Activated T-cell treated with anti-CD3 and anti-CD28 coated beads, Interleukin-2, amount 50 U/mL, for 24 hours (primary cell): ENCODE data around the gene FRAS1.

ENCODE experiments used
- DNase-seq: peaks from one replicate; pipeline ENCODE4 v3.0.0-alpha.2; 2020
- H3K27ac Mint-ChIP-seq: 2 replicates; pipeline ENCODE4 v1.8.0; 2020; ENCODE audit warnings: mild to moderate bottlenecking, mixed read lengths
- H3K27me3 Mint-ChIP-seq: 2 replicates; pipeline ENCODE4 v1.8.0; 2020; ENCODE audit warnings: mixed read lengths
- H3K36me3 Mint-ChIP-seq: 2 replicates; pipeline ENCODE4 v1.8.0; 2020; ENCODE audit warnings: low read depth, mixed read lengths
- H3K4me1 Mint-ChIP-seq: 2 replicates; pipeline ENCODE4 v1.8.0; 2020; ENCODE audit warnings: low read depth, mixed read lengths
- H3K4me3 Mint-ChIP-seq: 2 replicates; pipeline ENCODE4 v1.8.0; 2020; ENCODE audit warnings: mild to moderate bottlenecking, moderate library complexity, mixed read lengths
- H3K9me3 Mint-ChIP-seq: 2 replicates; pipeline ENCODE4 v1.8.0; 2020; ENCODE audit warnings: mixed read lengths

Gene FRAS1

DNA sequence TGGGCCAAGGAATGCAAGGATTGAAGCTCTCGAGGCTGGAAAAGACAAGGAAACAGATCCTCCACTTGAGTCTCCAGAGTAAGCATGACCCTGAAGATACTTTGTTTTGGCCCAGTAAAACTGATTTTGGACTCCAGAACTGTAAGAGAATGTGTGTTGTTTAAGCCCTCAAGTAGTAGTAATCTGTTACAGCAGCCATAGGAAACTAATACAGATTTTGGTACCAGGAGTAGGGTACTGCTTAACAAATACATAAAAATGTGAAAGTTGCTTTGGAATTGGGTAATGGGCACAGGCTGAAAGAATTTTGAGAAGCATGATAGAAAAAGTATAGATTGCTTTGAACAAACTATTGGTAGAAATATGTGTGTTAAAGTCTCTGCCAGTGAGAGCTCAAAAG is 17.4 kb upstream of the FRAS1 start:
- Mint-ChIP-seq H3K36me3 (no peaks in the 10 kb centered on the region), H3K9me3 (no peaks in the 10 kb centered on the region), H3K4me3 (no peak overlapping the region), H3K4me1 (no peaks in the 10 kb centered on the region), H3K27me3 (no peaks in the 10 kb centered on the region), H3K27ac (no peak overlapping the region)
- no peak for DNase-seq

DNA sequence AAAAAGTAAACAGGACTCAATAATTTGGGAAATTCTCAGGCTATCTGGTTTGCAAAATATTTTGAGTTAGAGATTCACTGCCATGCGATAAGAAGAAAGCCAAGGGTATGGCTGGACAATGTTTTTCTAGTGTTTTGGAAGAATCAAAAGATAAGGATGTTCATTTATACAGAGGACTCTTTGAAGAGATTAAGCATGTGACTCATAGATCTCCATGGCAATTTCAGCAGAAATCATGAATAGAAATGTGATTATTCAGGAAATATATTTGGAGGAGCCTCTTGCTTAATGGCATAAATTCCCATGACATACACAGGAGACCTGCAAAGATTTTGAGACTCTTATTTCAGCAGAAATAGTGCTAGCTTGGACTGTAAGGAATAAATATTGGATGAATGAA is 16.7 kb upstream of the FRAS1 start:
- Mint-ChIP-seq H3K4me1 (no peaks in the 10 kb centered on the region), H3K27me3 (no peaks in the 10 kb centered on the region), H3K27ac (no peak overlapping the region), H3K36me3 (no peaks in the 10 kb centered on the region), H3K9me3 (no peaks in the 10 kb centered on the region), H3K4me3 (no peak overlapping the region)
- no peak for DNase-seq

DNA sequence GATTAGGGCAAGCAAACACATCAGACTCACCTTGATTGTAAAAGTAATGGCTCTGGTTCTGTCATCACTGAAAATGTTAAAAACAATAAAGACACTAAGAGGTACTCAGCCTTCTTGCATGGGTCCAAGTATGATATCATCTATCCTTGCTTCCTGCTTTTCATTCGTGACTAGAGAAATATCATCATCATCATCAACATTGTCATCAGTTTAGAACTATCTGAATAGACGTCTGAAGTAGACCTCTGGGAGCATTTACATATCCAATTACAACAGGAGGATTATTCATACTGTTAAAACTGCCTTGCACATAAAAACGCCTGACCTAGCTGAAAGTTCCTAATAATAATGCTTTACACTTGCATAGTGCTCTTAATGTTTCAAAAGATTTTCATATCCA is 9.8 kb upstream of the FRAS1 start:
- Mint-ChIP-seq H3K4me3 (no peak overlapping the region), H3K4me1 (no peaks in the 10 kb centered on the region), H3K9me3 (no peaks in the 10 kb centered on the region), H3K36me3 (no peaks in the 10 kb centered on the region), H3K27ac (no peak overlapping the region), H3K27me3 (peaks cover 6% of the 10 kb centered on the region)
- DNase-seq, result no peak

DNA sequence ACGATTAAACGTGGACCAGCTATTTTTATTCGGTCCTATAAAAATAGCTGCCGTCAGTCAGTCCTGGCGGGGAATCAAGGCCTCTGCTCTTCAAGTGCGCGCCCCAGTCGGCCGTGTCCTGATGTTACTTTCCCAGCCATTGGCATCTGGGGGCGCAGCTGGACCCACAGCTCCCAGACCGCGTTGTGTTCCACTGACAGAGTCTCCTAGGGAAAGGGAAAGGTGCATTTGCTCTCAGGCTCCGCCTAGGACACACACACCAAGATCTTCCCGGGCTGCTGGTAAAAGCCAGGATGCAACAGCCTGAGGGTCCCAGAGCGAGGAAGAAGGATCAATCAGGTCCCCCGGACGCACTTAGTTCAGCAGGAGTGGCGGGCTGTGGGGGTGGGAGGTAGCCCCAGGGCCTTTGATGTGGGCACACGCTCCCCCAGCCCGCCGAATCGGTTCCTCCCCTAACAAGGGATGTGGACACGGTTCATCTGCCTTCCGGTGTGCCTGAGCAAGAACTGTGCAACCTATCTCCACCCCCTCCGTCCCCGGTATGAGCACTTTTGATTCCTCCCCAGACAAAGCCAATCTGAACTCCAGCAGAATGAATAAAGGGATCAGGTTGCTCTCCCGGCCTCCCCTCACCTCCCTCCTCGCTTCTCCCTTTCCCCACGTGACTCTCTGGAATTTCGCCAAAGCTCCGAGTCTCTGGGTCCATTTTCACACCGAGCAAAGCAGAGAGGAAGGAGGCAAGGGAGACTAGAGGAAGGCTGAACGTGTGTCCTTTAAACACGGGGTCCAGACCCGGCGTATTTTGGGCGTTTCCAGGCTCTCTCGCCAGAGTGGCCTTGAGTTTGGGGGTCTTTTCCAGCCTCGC is 626 bp upstream of the FRAS1 start:
- Mint-ChIP-seq H3K4me3 (peak overlapping the region; percentile 81), H3K36me3 (no peaks in the 10 kb centered on the region), H3K27me3 (peaks cover 73% of the 10 kb centered on the region), H3K9me3 (no peaks in the 10 kb centered on the region), H3K27ac (no peak overlapping the region), H3K4me1 (peaks cover 31% of the 10 kb centered on the region)
- DNase-seq, result peak; percentile 46

DNA sequence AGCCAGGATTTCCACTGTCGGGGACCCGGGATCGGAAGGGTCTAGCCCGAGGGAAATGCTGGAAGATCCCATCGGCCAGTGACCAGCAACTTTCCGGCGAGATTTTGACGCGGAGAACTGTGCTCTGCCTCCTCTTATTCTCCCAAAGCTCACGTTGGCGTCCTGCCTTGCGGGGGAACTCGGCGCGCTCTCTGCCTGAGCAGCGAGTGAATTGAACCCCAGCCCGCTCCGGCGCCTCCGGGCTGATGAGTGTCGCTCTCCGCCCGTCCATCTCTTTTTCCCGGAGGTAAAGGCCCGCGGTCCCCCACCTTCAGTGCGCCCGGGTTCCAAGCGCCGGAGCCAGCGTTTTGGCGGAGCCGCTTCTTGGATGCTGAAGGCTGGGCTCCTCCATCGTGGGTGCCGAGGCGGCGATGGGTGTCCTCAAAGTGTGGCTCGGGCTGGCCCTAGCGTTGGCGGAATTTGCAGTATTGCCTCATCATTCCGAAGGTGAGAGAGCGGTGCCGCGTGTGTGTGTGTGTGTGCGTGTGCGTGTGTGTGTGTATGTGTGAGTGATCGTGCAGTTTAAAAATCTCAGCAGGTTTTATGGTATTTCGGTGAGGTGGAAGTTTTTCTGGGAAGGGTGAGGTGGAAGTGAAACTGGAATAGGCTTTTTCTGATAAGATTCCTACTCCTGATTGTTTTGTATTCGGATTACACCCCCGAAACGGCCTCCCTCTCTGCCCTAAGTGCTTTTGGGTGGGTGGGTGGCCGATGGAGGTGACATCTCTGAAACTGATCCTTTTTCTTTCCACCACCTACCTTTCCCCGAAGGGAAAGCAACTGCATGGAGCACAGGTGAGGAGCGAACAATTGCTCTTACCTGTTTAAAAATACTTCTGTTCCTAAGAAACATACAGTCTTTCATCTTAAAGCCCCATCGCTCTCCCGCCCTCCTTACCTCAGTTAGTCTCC is 752 bp downstream of the FRAS1 start:
- no peaks in the 10 kb centered on the region for H3K9me3 Mint-ChIP-seq
- H3K27me3 Mint-ChIP-seq, result peaks cover 84% of the 10 kb centered on the region
- peaks cover 32% of the 10 kb centered on the region for H3K4me1 Mint-ChIP-seq
- DNase-seq, result peak; percentile 53
- H3K4me3 Mint-ChIP-seq, result peak overlapping the region; percentile 81
- H3K36me3 Mint-ChIP-seq, result no peaks in the 10 kb centered on the region
- H3K27ac Mint-ChIP-seq, result peak overlapping the region; percentile 58

DNA sequence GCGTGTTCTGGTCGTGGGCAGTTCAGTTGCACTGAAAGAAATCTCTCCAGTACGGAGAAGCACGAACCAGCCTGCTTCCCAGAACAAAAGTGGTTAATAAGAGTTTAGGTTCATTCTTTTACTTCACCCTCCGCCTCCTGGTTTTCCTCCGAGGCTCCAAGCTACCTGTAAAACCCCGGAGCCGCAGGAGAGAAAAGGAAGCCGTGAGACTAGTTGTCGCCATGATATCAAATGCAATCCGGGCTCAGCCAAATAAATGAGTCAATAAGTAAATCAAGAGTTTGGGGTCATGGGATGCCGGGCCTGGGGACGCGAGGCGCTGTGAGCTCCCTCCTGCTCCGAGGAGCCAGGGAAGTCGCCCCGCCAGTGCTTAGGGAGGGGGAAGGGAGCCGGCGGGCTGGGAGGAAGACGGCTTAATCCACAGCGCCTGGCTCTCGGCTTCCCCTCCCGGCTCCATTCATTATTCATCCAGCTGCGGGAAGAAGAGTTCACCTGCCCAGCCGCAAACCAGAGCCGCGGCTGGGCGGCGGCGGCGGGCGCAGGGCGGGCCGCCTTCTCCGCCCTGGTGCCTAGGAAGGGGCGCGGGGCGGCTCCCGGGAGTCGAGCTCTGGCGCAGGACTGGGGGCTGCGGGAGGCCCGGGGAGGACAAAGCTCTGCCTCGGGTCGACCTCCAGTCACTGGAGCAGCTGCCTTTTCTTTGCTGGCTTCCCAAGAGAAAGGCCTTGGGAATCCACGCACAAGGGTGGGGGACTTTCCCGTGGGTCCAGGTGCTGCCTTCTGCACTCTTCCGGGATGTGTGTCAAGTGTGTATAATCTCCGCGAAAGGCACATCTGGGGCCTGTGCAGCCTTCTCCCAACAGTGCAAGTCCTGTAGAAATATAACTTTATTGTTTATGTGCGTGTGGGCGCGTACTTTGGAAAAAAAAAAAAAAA is 1.7 kb downstream of the FRAS1 start:
- peak; percentile 38 for DNase-seq
- Mint-ChIP-seq H3K9me3 (no peaks in the 10 kb centered on the region), H3K27me3 (peaks cover 86% of the 10 kb centered on the region), H3K36me3 (no peaks in the 10 kb centered on the region), H3K27ac (peak overlapping the region; percentile 58), H3K4me1 (peaks cover 32% of the 10 kb centered on the region), H3K4me3 (peak overlapping the region; percentile 81)

DNA sequence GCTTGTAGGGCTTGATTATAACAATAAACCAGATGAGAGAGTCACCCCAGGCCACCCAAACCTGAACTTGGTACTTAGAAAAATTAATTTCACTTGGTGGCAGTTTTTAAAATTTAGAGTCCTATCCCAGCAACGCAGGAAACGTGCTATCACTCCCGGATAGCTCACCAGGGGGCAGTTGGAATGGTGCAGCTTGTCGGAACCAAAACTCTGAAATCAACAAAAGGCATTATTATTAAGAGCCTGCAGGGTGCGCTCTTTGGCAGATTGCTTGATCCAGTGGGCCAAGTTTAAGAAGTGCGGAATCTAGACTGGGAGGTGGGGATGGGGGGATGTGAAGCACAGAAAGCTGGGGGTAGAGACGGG is 2.4 kb downstream of the FRAS1 start:
- no peaks in the 10 kb centered on the region for H3K36me3 Mint-ChIP-seq
- peaks cover 84% of the 10 kb centered on the region for H3K27me3 Mint-ChIP-seq

DNA sequence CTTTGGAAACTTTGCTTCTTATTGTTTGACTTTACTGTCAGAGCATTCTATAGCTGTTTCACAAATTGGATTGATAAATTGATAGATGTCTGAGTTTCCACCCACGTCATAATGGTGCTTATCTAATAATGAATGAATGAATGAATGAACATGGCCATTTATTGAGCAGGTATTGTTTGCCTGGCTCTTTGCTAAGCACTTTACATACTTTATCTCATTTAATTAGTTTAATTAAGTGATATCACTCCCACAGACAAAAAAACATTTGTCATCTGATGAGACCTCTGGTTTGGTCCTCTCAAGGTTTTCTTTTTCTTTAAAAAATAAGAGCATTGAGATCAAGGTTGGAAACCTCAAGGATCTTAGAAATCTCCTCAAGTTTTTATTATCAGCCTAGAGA is 2.8 kb downstream of the FRAS1 start:
- H3K27ac Mint-ChIP-seq, result no peak overlapping the region
- no peak overlapping the region for H3K4me3 Mint-ChIP-seq
- no peaks in the 10 kb centered on the region for H3K9me3 Mint-ChIP-seq
- H3K27me3 Mint-ChIP-seq, result peaks cover 82% of the 10 kb centered on the region
- peaks cover 32% of the 10 kb centered on the region for H3K4me1 Mint-ChIP-seq
- H3K36me3 Mint-ChIP-seq, result no peaks in the 10 kb centered on the region
- no peak for DNase-seq

More for the DNA sequence above, 2.4 kb downstream of the FRAS1 start:
- no peak overlapping the region for H3K27ac Mint-ChIP-seq
- H3K9me3 Mint-ChIP-seq, result no peaks in the 10 kb centered on the region
- peaks cover 32% of the 10 kb centered on the region for H3K4me1 Mint-ChIP-seq
- no peak for DNase-seq
- peak overlapping the region; percentile 62 for H3K4me3 Mint-ChIP-seq

DNA sequence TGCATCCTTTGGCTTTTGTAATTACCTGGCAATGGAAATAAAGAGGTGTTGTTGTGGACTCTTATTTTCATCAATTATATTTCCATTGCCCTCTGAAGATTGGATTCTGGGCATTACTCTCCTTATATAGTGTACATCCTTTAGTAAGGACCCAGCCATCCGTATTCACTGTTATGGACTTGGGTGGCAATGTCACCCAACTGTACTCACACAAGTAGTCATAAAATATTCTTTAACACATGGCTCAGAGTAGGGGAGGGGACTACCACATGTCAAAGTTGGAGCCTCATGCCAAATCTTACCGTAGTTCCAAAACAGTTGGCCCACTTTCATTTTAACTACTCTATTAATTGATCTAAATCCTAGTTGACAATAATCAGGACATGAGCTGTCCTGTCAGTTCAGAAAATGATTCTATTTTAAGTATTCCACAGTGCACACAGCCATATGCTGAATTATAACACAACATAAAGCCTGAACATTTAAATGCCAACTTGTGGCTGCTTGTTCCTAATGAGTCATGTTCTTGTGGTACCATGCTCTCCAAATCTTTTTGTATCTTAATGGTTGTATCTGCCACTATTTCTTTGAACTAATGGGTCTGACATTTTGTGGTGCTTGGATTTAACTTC is 4.9 kb downstream of the FRAS1 start:
- no peak for DNase-seq
- Mint-ChIP-seq H3K27me3 (peaks cover 69% of the 10 kb centered on the region), H3K27ac (no peak overlapping the region), H3K4me1 (peaks cover 25% of the 10 kb centered on the region), H3K9me3 (no peaks in the 10 kb centered on the region), H3K4me3 (no peak overlapping the region), H3K36me3 (no peaks in the 10 kb centered on the region)

DNA sequence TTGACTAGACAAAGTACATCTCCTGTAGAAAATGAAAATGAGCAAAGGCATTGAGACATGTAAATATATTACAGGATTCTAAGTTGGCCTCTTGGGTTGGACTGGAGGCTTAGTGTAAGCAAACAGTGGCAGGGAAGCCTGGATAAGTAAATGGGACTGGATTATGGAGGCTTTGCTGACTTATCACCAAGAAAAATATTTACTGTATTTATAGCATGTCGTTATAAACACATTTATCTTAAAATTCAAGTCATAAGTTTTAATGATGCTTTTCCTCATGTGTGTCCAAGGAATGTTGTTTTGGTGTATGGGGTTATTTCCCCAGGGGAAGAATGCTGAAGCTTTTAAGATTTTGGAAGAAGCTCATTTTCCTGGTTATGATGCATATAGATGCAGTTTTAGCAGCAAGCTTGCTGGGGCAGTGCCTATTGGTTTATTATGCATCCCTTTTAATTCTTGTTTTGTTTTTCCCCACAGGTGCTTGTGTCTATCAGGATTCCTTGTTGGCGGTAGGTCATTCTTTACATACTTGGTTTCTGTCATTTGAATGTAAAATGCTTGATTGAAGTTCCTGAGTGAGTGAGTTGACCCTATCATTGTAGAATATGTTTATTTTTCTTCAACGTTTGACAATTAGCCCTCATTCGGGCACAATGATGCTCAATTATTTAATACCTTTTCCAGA is 8.5 kb downstream of the FRAS1 start:
- H3K27me3 Mint-ChIP-seq, result peaks cover 51% of the 10 kb centered on the region
- no peaks in the 10 kb centered on the region for H3K36me3 Mint-ChIP-seq
- H3K4me1 Mint-ChIP-seq, result peaks cover 2% of the 10 kb centered on the region
- no peak overlapping the region for H3K4me3 Mint-ChIP-seq
- no peak for DNase-seq
- H3K27ac Mint-ChIP-seq, result no peak overlapping the region
- H3K9me3 Mint-ChIP-seq, result no peaks in the 10 kb centered on the region

DNA sequence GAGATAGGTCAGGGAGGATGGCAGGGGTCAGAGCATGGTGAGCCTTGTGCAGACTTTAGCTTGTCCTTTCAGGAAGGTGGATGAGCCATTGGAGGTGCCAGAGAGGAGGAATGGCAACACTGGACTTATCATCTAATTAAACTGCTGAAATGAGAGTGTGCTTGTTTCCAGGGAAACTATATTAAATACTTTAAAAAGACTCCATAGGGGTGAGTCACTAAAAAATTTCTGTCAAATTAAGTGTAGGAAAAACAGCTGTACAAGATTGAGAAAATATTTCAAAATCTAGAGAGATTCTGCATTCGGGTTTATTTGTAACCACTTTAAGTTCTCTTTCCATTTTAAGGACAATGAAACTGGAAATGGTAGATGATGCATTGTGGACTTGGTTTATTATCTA is 11.4 kb downstream of the FRAS1 start:
- Mint-ChIP-seq H3K27me3 (peaks cover 44% of the 10 kb centered on the region), H3K4me1 (no peaks in the 10 kb centered on the region), H3K4me3 (no peak overlapping the region), H3K27ac (no peak overlapping the region), H3K36me3 (no peaks in the 10 kb centered on the region), H3K9me3 (no peaks in the 10 kb centered on the region)
- DNase-seq, result no peak

DNA sequence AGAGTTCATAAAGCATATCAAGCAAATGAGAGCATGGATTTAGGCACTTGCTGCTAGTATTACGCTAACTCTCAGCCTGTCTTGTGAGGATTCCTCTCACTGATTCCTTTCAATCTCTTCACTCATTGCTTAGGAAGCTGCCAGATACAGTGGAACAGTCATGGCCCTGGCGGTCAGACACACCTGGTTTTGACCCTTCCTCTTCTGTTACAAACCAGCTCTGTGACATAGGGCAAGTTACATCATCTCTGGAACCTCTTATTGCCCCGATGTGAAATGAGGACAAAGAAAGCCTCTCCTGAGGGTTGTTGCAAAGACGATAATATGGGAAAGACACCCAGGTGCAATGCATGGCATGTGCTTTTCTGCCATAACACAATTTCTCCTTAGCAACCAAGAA is 12.2 kb downstream of the FRAS1 start:
- Mint-ChIP-seq H3K27ac (no peak overlapping the region), H3K4me1 (no peaks in the 10 kb centered on the region), H3K27me3 (peaks cover 46% of the 10 kb centered on the region), H3K36me3 (no peaks in the 10 kb centered on the region), H3K9me3 (no peaks in the 10 kb centered on the region), H3K4me3 (no peak overlapping the region)
- DNase-seq, result no peak

DNA sequence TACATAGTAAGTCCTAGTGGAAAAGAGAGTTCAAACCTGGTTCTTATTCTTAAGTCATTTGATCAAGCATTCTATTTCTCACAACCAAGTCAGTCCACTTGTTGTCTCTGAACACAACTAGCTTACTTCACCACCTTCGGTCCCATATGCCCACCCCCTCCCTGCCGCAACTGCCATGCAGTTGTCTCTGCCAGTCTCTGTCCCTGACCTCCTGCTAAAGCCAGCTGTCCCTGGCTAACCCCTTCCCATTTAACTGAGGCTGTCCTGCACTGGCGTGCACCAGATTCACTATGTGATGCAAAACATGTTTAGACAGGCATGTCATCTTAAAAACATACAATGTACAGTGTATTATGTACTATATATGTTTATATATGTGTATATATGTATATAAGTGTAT is 12.7 kb downstream of the FRAS1 start:
- Mint-ChIP-seq H3K4me1 (no peaks in the 10 kb centered on the region), H3K9me3 (no peaks in the 10 kb centered on the region), H3K27ac (no peak overlapping the region), H3K4me3 (no peak overlapping the region), H3K27me3 (peaks cover 48% of the 10 kb centered on the region), H3K36me3 (no peaks in the 10 kb centered on the region)
- no peak for DNase-seq
